Osteocyte (in vitro differentiated cells): ENCODE measurements around the gene KLF13. TPM values are rescaled to one million over a fixed set of nuclear protein-coding genes. Genes with fewer than 3 reads are reported as not detected.

Experiments used
- DNase-seq: peaks from one replicate; pipeline ENCODE4 v3.0.0; 2021; ENCODE audit warnings: mixed read lengths; ENCODE audit not compliant: unreplicated experiment; ENCODE audit errors: extremely low spot score
- H3K27ac Mint-ChIP-seq: one replicate; pipeline ENCODE4 v1.8.0; 2021; ENCODE audit warnings: mild to moderate bottlenecking, mixed read lengths; ENCODE audit not compliant: unreplicated experiment
- H3K27me3 Mint-ChIP-seq: one replicate; pipeline ENCODE4 v1.8.0; 2021; ENCODE audit warnings: mixed read lengths; ENCODE audit not compliant: unreplicated experiment
- H3K36me3 Mint-ChIP-seq: one replicate; pipeline ENCODE4 v1.8.0; 2021; ENCODE audit warnings: mixed read lengths; ENCODE audit not compliant: unreplicated experiment
- H3K4me1 Mint-ChIP-seq: one replicate; pipeline ENCODE4 v1.8.0; 2021; ENCODE audit warnings: mixed read lengths; ENCODE audit not compliant: unreplicated experiment
- H3K4me3 Mint-ChIP-seq: one replicate; pipeline ENCODE4 v1.8.0; 2021; ENCODE audit warnings: mild to moderate bottlenecking, moderate library complexity, mixed read lengths; ENCODE audit not compliant: unreplicated experiment
- H3K9me3 Mint-ChIP-seq: one replicate; pipeline ENCODE4 v1.8.0; 2021; ENCODE audit warnings: mixed read lengths; ENCODE audit not compliant: unreplicated experiment
- CTCF ChIP-seq: fragments of 200-600 bp; sonication (generic); IDR thresholded peaks from 2 replicates; pipeline ENCODE4 v1.5.0; 2021; ENCODE audit warnings: antibody characterized with exemption, mild to moderate bottlenecking, moderate library complexity
- total RNA-seq: library from RNA; stranded (reverse); gene quantifications from 2 replicates; pipeline ENCODE4 v1.2.1, GENCODE V29; 2021

The KLF13 gene
- total RNA-seq, 1 donor from 2014 or later = 54.5 TPM

- TF ChIP-seq CTCF = no peak
- no peak overlapping the region for H3K4me3 Mint-ChIP-seq
- H3K36me3 Mint-ChIP-seq = no peaks in the 10 kb centered on the region
- no peaks in the 10 kb centered on the region for H3K27me3 Mint-ChIP-seq
- peaks cover 43% of the 10 kb centered on the region for H3K4me1 Mint-ChIP-seq
- no peaks in the 10 kb centered on the region for H3K9me3 Mint-ChIP-seq
- H3K27ac Mint-ChIP-seq = no peak overlapping the region
- no peak for DNase-seq
Measured at GRCh38 chr15:31332020-31332680, 5.5 kb downstream of the KLF13 start.

GRCh38 chr15:31332681-31333071 lies 6.0 kb downstream of the KLF13 start:
- Mint-ChIP-seq H3K27ac (no peak overlapping the region), H3K9me3 (no peaks in the 10 kb centered on the region), H3K36me3 (no peaks in the 10 kb centered on the region), H3K4me1 (peaks cover 43% of the 10 kb centered on the region), H3K4me3 (no peak overlapping the region), H3K27me3 (no peaks in the 10 kb centered on the region)
- no peak for TF ChIP-seq CTCF
- DNase-seq = no peak

- no peak overlapping the region for H3K4me3 Mint-ChIP-seq
- DNase-seq = no peak
- H3K4me1 Mint-ChIP-seq = peaks cover 47% of the 10 kb centered on the region
- TF ChIP-seq CTCF = no peak
- H3K27me3 Mint-ChIP-seq = no peaks in the 10 kb centered on the region
- no peak overlapping the region for H3K27ac Mint-ChIP-seq
- no peaks in the 10 kb centered on the region for H3K36me3 Mint-ChIP-seq
- no peaks in the 10 kb centered on the region for H3K9me3 Mint-ChIP-seq
Measured at GRCh38 chr15:31333119-31333518, 6.5 kb downstream of the KLF13 start.

- no peak overlapping the region for H3K4me3 Mint-ChIP-seq
- no peaks in the 10 kb centered on the region for H3K9me3 Mint-ChIP-seq
- DNase-seq = no peak
- TF ChIP-seq CTCF = no peak
- no peaks in the 10 kb centered on the region for H3K27me3 Mint-ChIP-seq
- H3K36me3 Mint-ChIP-seq = no peaks in the 10 kb centered on the region
- peaks cover 51% of the 10 kb centered on the region for H3K4me1 Mint-ChIP-seq
- H3K27ac Mint-ChIP-seq = no peak overlapping the region
Measured at GRCh38 chr15:31333820-31334219, 7.2 kb downstream of the KLF13 start.

- H3K36me3 Mint-ChIP-seq = no peaks in the 10 kb centered on the region
- H3K4me1 Mint-ChIP-seq = peaks cover 54% of the 10 kb centered on the region
- H3K27ac Mint-ChIP-seq = no peak overlapping the region
- H3K27me3 Mint-ChIP-seq = no peaks in the 10 kb centered on the region
- no peak overlapping the region for H3K4me3 Mint-ChIP-seq
- H3K9me3 Mint-ChIP-seq = no peaks in the 10 kb centered on the region
- TF ChIP-seq CTCF = no peak
- DNase-seq = no peak
Measured at GRCh38 chr15:31335989-31336592, 9.5 kb downstream of the KLF13 start.
